Endometrial microvascular endothelial cells (primary cell): ENCODE data around the gene RNASE2. TPM values are rescaled to one million over a fixed set of nuclear protein-coding genes. Genes with fewer than 3 reads are reported as not detected.

ENCODE experiments used
- total RNA-seq: library from RNA; depleted of rRNA; stranded (reverse); fragments of >200 nt; gene quantifications from one replicate; pipeline ENCODE4 v1.2.3, GENCODE V29; 2015; ENCODE audit errors: inconsistent ontology term

The RNASE2 gene
- total RNA-seq, 1 donor from 2014 or later = not detected

Other genes starting within 250 kb of the RNASE2 start
- gene EDDM3A, start 209.6 kb upstream of the RNASE2 start, total RNA-seq = not detected
- not detected for gene EDDM3B, start 187.1 kb upstream of the RNASE2 start, total RNA-seq
- gene RNASE6, start 174.2 kb upstream of the RNASE2 start, total RNA-seq = not detected
- gene RNASE1, start 152.6 kb upstream of the RNASE2 start, total RNA-seq = 168 TPM
- gene RNASE3, start 64.1 kb upstream of the RNASE2 start, total RNA-seq = not detected
- gene METTL17, start 34.5 kb downstream of the RNASE2 start, total RNA-seq = 57.2 TPM
- not detected for gene SLC39A2, start 43.8 kb downstream of the RNASE2 start, total RNA-seq
- gene NDRG2, start 69.6 kb downstream of the RNASE2 start, total RNA-seq = not detected
- not detected for gene TPPP2, start 74.7 kb downstream of the RNASE2 start, total RNA-seq
- not detected for gene RNASE13, start 79.3 kb downstream of the RNASE2 start, total RNA-seq
- gene RNASE7, start 86.9 kb downstream of the RNASE2 start, total RNA-seq = not detected
- not detected for gene RNASE8, start 102.3 kb downstream of the RNASE2 start, total RNA-seq
- gene ARHGEF40, start 114.8 kb downstream of the RNASE2 start, total RNA-seq = 2.9 TPM
- 14.3 TPM for gene ZNF219, start 143.2 kb downstream of the RNASE2 start, total RNA-seq
- not detected for gene TMEM253, start 145.6 kb downstream of the RNASE2 start, total RNA-seq
- gene OR5AU1, start 200.6 kb downstream of the RNASE2 start, total RNA-seq = not detected